Measurements from ENCODE around the gene JAG1. TPM values are rescaled to one million over a fixed set of nuclear protein-coding genes. Genes with fewer than 3 reads are reported as not detected.

JAG1 gene
- total RNA-seq, 2 donors from 2014 or later: 6.8 to 19.7 TPM

- 98 to 100% methylated on average over 1 to 4 of the region's 4 CpGs for WGBS, 2 experiments (ENCODE audit: insufficient coverage in 1 of 2, insufficient read length in 1 of 2)
- no peaks in the 10 kb centered on the region for H3K27me3 ChIP-seq (ENCODE audit: control insufficient read depth, insufficient read depth, low read length, poor library complexity, severe bottlenecking)
- Mint-ChIP-seq H3K36me3 (ENCODE audit: low read depth) (peaks cover 16% of the 10 kb centered on the region), H3K27me3 (ENCODE audit: insufficient read depth) (no peaks in the 10 kb centered on the region), H3K9me3 (no peaks in the 10 kb centered on the region), H3K27ac (no peak overlapping the region), H3K4me1 (no peaks in the 10 kb centered on the region), H3K4me3 (no peak overlapping the region)
- H3K9me3 ChIP-seq (ENCODE audit: control insufficient read depth, low read length): no peaks in the 10 kb centered on the region
- H3K4me1 ChIP-seq (ENCODE audit: control insufficient read depth, insufficient read depth, low read length): no peaks in the 10 kb centered on the region
- no peak for TF ChIP-seq CTCF (conservative IDR thresholded peaks at IDR 0.05)
- H3K27ac ChIP-seq (ENCODE audit: low read depth, low read length): peak overlapping the region; percentile 74
- H3K4me3 ChIP-seq (ENCODE audit: low read length): no peak overlapping the region
- H3K36me3 ChIP-seq (ENCODE audit: control insufficient read depth, insufficient read depth, low read length): peaks cover 9% of the 10 kb centered on the region
- DNase-seq: no peak
- no peak overlapping the region for H3K9ac ChIP-seq (ENCODE audit: extremely low read depth, low read length, poor library complexity, severe bottlenecking)
Measured at GRCh38 chr20:10603378-10603777, 70.4 kb downstream of the JAG1 start.

DNA sequence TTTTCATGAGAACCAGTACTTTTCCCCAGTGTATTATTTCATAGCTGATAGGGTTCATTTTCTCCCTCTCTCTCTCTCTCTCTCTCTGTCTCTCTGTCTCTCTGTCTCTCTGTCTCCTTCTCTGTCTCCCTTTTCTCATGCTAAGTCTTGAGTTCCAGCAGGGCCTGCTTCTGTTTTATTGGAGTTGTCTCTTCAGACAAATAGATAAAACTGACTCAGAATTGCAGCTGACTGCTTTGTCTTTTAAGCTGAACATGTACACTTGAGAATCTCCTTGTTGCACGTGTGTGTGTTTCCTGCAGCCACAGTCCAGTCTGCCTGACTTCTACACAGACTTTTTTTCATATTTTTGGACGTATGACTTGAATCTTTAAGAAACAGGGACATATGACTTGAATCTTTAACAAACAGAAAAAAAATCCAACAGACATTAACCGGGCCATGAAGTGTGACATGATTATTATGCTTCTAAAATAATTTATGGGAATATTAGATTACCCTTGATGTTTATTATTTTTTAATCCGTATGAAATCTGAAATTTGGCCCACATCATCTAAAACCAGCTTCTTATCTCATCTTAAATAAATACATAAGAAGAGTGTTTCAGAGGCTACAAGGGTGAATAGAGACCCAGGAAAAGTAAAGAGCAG, 71.5 kb downstream of the JAG1 start:
- Histone ChIP-seq H3K27ac (ENCODE audit: low read depth, low read length) (no peak overlapping the region), H3K4me3 (ENCODE audit: low read length) (no peak overlapping the region), H3K4me1 (ENCODE audit: control insufficient read depth, insufficient read depth, low read length) (no peaks in the 10 kb centered on the region), H3K9ac (ENCODE audit: extremely low read depth, low read length, poor library complexity, severe bottlenecking) (no peak overlapping the region), H3K27me3 (ENCODE audit: control insufficient read depth, insufficient read depth, low read length, poor library complexity, severe bottlenecking) (no peaks in the 10 kb centered on the region), H3K36me3 (ENCODE audit: control insufficient read depth, insufficient read depth, low read length) (peaks cover 9% of the 10 kb centered on the region), H3K9me3 (ENCODE audit: control insufficient read depth, low read length) (no peaks in the 10 kb centered on the region)
- WGBS, 2 experiments (ENCODE audit: insufficient coverage in 1 of 2, insufficient read length in 1 of 2): 95 to 100% methylated on average over 1 to 2 of the region's 4 CpGs
- H3K27me3 Mint-ChIP-seq (ENCODE audit: insufficient read depth): no peaks in the 10 kb centered on the region
- H3K36me3 Mint-ChIP-seq (ENCODE audit: low read depth): peaks cover 12% of the 10 kb centered on the region
- H3K4me1 Mint-ChIP-seq: no peaks in the 10 kb centered on the region
- DNase-seq: no peak
- no peak overlapping the region for H3K4me3 Mint-ChIP-seq
- no peaks in the 10 kb centered on the region for H3K9me3 Mint-ChIP-seq
- H3K27ac Mint-ChIP-seq: no peak overlapping the region
- TF ChIP-seq CTCF (conservative IDR thresholded peaks at IDR 0.05): no peak

- Mint-ChIP-seq H3K27me3 (ENCODE audit: insufficient read depth) (no peaks in the 10 kb centered on the region), H3K4me1 (no peaks in the 10 kb centered on the region), H3K27ac (no peak overlapping the region), H3K36me3 (ENCODE audit: low read depth) (peaks cover 5% of the 10 kb centered on the region), H3K4me3 (no peak overlapping the region), H3K9me3 (no peaks in the 10 kb centered on the region)
- H3K4me3 ChIP-seq (ENCODE audit: low read length): no peak overlapping the region
- H3K36me3 ChIP-seq (ENCODE audit: control insufficient read depth, insufficient read depth, low read length): peaks cover 9% of the 10 kb centered on the region
- DNase-seq: no peak
- TF ChIP-seq CTCF (conservative IDR thresholded peaks at IDR 0.05): no peak
- H3K9me3 ChIP-seq (ENCODE audit: control insufficient read depth, low read length): no peaks in the 10 kb centered on the region
- no peak overlapping the region for H3K9ac ChIP-seq (ENCODE audit: extremely low read depth, low read length, poor library complexity, severe bottlenecking)
- no peaks in the 10 kb centered on the region for H3K27me3 ChIP-seq (ENCODE audit: control insufficient read depth, insufficient read depth, low read length, poor library complexity, severe bottlenecking)
- peaks cover 3% of the 10 kb centered on the region for H3K4me1 ChIP-seq (ENCODE audit: control insufficient read depth, insufficient read depth, low read length)
- no peak overlapping the region for H3K27ac ChIP-seq (ENCODE audit: low read depth, low read length)
- WGBS, 2 experiments (ENCODE audit: insufficient coverage in 1 of 2, insufficient read length in 1 of 2): 91 to 94% methylated on average over 1 of the region's 1 CpG
Measured at GRCh38 chr20:10597637-10598036, 76.2 kb downstream of the JAG1 start.
